GM19328 (cell line): ENCODE measurements around the gene CCNI.

ENCODE experiments used
- ATAC-seq: cut with Tn5 transposase; IDR thresholded peaks from one replicate; pipeline ENCODE4 v1.9.1; 2021; ENCODE audit warnings: mild to moderate bottlenecking, moderate library complexity; ENCODE audit not compliant: unreplicated experiment

The CCNI gene

GRCh38 chr4:77007358-77008230 is 68.2 kb downstream of the CCNI start:
- peak; percentile 56 for ATAC-seq

GRCh38 chr4:77006753-77007353 is 68.9 kb downstream of the CCNI start:
- ATAC-seq, result no peak

- ATAC-seq, result no peak
These were observed 72.4 kb downstream of the CCNI start for GRCh38 chr4:77003400-77003799.

GRCh38 chr4:77002321-77003107 is 73.3 kb downstream of the CCNI start:
- no peak for ATAC-seq

- no peak for ATAC-seq
These were observed 73.9 kb downstream of the CCNI start for GRCh38 chr4:77001907-77002306.

GRCh38 chr4:76998251-76998901 is 77.4 kb downstream of the CCNI start:
- ATAC-seq, result no peak

- no peak for ATAC-seq
These were observed 78.3 kb downstream of the CCNI start for GRCh38 chr4:76997532-76997931.
